ENCODE measurements around the gene SPRR2G.
A peak's percentile ranks its signal among the peaks of the same experiment; 100 is the strongest.
"Not testable (repeated sequence)": the region's sequence is repeated elsewhere in the genome, so short reads cannot be mapped to it uniquely, and the experiment has no call there.

Gene SPRR2G

DNA sequence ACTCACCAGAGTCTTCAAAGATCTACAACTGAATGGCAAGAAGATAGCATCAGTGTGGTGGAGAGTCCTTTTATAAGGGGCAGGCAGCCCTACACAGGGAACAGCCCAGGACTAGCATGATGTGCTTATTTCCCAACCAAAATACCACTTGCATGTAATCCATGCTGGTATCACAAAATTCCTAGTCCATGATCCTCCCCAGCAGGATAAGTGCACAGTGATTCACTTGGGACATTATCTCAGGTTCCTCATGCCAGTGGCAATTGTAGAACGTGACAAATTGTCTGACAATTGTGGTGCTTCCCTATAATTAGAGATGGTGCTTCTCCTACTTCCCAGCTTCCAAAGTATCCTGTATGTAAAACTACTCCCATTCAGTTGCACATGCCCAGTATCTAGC lies at the start of gene SPRR2G:
Gene SPRR2G, minus strand, starts transcription at position 45 of the 400 bp plus-strand sequence. CDS start 780 bp downstream, outside the sequence.
- no peak for DNase-seq (ENCODE audit: low spot score)

DNA sequence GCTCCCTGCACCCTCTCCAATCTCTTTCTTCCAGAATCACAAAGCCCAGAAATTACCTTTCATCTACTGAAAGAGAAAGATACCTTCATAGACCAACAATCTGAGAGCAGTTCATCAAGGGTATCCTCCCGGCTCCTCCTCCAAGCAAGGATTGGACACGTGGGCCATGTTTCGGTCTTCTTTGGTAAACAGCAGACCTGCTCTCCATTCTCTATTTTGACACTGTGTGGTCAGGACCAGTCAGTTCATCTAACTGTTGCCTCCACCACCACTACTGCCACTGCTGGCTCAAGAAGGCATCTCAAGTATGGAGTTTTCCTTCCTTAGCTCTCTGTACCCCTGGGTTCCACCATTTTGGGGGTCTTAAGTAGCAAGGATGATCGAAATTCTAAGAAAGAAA lies 44.5 kb upstream of the SPRR2G start:
- DNase-seq (ENCODE audit: low spot score): no peak

DNA sequence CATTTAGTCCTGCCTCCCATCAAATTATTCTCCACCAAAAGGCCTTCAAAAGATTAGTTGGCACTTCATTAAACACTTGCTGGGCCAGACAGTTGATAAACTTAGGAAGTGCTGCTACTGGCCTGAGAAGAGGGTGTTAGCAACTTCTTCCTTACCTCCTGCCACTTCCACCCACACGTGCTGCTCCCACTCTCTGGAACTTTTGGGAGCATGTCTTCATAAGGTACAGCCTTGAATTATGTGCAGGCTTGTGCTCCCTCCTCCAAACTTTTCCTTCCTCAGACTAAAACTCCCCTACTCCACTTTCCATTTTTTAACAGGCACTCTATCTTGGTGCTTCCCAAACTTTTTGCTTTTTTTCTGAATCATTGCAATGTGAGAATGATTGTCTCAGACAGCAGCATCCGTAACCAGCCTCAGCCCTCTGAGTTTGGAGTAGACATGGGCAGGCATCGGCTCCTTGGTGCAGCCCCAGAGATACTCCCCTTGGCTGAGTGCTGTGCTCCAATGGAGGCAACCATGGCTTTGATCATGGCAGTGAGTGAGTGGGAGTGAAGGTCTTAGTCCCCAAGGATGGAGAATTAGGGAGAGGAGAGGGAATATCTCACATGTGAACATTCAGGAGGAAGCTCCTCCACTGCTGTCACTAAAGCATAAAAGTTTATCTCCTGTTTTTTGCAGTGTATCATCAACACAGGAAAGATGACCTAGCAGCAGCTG lies 43.8 kb upstream of the SPRR2G start:
- DNase-seq (ENCODE audit: low spot score): no peak

DNA sequence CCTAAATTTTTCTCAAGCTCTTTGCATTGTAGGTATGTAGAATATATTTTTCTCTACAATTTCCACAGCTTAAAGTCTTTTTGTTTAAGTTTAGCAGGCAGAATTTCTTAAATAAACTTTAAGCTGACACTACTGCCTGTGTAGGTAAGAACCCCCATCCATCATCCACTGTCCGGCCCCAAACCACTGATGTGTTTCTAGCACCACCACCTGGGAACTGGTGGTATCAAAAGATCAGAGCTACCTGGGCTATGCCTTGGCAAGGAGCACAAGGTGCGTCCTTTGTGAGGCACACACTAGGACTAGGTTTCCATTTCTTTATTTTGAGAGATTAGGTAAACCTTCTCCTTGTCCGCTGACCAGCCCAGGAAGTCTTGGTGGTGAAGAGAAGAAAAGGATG lies 42.0 kb upstream of the SPRR2G start:
- no peak for DNase-seq (ENCODE audit: low spot score)

DNA sequence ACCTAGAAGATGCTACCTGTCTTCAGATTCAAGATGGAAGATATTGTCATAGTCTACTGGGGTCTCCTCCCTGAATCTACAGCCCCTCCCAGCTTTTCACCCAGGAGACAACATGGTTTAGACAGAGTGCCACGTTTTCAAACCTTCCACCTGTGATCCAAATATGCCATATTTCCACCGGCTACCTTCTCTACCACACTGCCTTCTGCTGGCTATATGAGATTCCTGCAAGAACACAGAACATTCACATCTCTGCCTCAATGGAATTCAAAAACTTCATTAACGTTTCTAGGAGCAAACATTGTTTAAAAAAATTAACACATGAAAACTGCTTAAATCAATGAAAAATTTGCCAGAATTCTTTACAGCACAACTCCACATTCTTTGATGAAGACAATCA lies 39.7 kb upstream of the SPRR2G start:
- no peak for DNase-seq (ENCODE audit: low spot score)

DNA sequence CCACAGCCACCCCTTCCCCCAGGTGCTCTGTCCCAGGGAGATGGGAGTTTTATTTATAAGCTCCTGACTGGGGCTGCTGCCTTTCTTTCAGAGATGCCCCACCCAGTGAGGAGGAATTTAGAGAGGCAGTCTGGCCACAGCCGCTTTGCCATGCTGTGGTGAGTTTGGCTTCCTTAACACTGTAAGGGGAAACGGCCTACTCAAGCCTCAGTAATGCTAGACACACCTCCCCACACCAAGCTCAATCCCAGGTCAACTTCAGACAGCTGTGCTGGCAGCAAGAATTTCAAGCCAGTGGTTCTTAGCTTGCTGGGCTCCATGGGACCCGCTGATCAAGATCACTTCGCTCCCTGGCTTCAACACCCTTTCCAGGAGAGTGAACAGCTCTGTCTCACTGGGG lies 37.6 kb upstream of the SPRR2G start:
- DNase-seq (ENCODE audit: low spot score): not testable (repeated sequence)

DNA sequence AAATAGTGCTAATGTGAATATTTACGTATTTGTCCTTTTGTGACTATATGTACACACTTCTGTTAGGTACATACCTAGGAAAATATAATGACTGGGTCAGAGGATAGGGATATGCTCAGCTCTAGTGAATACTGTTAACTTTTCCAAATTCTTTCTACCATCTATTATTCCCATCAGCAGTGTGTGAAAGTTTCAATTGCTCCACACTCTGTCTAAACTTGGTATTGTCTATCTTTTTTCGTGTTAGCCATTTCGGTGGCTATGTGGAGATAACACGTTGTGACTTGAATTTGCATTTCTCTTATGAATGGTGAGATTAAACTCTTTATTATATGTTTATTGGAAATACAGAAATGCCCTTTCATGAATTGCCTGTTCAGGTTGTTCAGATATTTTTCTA lies 29.9 kb upstream of the SPRR2G start:
- no peak for DNase-seq (ENCODE audit: low spot score)

DNA sequence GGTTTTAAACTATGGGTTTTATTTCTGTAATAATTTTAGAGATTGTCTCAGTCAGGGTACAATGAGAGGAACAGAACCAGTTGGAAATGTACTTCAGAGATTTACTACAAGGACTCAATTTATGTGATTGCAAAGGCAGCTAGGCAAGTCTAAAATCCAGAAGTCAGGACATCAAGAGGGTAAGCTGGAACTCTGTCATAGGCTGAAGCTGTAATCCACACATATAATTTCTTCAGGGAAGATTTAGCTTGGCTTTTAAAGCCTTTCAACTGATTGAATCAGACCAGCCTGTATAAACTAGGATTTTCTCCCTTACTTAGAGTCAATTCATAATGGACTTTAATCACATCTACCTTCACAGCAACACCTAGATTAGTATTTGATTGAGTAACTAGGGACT lies 28.2 kb upstream of the SPRR2G start:
- no peak for DNase-seq (ENCODE audit: low spot score)

DNA sequence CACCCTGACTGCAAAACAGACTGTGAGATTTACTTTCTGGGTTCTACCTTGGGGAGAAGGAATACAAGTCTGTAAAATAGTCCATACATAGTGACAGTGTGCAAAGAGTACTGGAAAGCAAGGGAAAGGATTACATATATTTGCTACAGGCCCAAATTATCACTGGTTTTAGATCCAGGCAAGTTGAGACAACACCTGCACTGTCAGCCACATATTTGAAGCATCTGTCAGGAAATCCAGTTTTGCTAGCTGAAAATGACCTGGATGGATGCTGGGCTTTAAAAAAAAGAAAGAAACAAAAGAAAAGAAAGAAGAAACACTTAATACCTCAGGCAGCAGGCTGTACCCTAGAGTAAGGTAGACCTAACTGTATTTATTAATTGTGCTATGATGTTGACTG lies 23.9 kb upstream of the SPRR2G start:
- no peak for DNase-seq (ENCODE audit: low spot score)

DNA sequence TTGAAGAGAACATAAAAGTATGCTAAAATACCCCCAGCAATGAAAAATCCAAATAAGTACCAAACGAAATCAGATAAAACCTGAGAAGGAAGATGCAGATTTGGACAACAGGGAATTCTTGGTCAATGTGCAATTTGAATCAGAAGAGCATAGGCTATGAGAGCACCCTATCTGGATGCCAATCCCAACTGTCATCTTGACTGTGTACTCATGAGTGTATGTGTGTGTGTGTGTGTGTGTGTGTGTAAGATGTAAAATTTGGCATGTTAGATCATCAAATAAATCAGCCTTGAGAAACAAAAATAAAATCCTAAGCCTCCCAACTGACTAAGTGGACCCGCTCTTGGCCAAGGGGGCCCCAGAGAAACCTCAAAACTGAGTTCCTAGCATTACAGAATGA lies 18.0 kb upstream of the SPRR2G start:
- DNase-seq (ENCODE audit: low spot score): no peak

DNA sequence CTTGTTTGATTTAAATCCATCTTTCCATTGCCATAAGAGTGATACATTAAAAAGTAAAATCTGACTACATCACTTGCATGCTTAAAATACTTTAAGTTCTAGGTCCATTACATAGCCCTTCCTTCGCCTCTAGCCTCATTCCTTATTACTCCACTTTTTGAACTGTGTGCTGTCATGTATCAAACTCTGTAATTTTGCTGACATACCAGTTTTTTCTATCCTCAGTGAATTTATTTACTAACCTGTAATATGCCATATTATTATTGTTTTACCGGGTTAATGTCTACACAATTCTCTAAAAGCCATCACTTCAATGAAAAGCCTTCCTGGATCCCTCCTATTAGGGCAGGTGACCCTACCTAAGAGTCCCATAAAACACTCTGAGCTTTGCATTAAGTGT lies 4.9 kb upstream of the SPRR2G start:
- DNase-seq (ENCODE audit: low spot score): no peak

DNA sequence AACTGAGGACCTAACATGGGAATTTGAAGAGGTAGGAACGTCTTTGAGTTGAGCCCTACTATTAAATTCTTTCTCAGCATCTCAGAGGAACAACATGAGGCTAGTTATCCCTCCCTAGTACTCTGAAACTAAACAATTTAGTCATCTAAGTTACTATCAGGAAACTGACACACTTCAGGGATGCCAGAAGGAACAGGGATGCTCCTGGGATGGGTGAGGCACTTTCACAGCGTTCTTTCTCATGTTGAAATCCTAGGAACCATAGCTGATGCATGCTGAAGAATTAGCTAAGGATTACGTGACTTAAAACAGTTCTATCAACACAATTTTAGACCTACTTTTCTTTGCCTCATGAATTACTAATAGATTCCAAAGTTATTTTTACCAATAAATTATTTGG lies 1.8 kb upstream of the SPRR2G start:
- no peak for DNase-seq (ENCODE audit: low spot score)

DNA sequence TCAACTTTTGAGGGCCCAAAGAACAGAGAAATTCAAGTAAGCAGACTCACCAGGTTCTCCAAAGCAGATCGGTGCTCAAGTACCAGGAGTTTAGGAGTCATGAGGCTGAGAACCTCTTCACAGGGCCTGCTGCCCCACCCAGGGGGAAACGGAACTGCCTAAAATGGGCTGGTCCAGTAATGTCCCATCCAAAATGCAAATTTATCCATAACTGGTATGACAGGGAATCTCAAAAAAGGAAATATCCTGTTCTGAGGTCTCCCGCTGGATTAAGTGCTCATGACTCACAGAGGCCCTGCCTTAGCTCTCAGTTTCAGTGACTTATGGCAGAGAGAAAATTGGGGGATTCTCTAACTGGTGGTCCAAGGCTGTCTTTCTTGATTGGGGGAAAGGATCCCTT lies 9.3 kb downstream of the SPRR2G start:
- DNase-seq (ENCODE audit: low spot score): no peak

DNA sequence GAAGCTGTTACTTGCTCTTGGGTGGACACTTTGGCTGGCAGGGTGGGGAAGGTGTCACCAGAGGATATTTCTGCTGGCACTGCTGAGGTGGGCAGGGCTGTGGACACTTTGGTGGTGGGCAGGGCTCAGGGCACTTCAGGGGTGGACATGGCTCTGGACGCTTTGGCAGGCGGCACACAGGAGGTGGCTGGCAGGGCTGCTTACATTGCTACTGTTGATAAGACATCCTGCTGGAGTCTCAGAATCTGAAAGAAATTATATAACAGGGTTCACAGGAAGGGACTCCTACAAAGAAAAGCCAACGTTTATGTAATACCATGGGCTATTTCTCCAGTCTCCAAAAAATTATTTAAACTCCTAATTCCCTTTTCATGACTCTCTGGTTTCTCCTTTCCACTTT lies 10.2 kb downstream of the SPRR2G start:
- DNase-seq (ENCODE audit: low spot score): no peak

DNA sequence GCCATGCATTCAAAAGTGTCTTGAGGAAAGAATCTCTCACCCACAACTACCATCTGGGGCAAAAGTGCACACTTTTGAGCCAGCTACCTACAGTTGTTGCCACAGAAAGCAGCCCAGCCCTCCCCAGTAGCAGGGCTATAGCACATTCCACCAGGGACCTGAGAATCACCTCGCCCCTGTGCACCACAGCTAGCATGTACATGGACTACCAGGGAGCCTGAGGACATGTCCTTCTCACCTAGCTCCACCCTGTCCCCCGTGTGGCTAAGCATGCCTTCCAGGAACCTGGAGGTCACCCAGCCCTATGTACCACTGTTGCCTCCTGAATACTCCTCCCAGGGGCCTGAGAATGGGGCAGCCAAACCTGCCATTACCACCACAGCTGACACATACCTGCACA lies 16.9 kb downstream of the SPRR2G start:
- no peak for DNase-seq (ENCODE audit: low spot score)

DNA sequence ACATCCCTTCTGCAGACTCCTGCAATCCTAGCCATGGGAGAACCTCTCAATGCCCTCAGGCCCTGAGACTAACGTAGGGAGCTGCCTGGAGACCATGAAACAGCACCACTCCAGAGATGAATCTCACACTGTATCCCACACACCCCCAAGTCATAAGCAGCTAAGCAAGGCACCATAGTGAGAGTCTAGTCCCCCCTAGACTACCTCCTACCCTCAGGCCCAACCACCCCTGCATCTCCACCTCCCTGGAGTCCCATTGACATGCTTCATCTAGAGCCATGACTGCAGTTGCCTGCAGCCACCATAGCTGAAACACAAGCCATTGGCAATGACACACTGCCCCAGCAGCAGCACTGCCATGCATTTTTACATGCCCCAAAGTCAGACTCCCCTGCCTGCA lies 17.4 kb downstream of the SPRR2G start:
- DNase-seq (ENCODE audit: low spot score): no peak

DNA sequence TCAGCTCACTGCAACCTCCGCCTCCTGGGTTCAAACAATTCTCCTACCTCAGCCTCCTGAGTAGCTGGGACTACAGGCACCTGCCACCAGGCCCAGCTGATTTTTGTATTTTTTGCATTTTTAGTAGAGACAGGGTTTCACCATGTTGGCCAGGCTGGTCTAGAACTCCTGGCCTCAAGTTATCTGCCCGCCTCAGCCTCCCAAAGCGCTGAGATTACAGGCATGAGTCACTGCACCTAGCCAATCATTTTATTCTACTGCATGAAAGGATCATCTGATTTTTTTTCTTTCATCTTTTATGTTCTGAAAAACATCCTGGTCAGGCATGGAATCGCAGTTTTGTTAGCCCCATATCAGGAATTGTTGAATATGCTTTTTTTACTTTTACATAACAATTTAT lies 22.0 kb downstream of the SPRR2G start:
- not testable (repeated sequence) for DNase-seq (ENCODE audit: low spot score)

DNA sequence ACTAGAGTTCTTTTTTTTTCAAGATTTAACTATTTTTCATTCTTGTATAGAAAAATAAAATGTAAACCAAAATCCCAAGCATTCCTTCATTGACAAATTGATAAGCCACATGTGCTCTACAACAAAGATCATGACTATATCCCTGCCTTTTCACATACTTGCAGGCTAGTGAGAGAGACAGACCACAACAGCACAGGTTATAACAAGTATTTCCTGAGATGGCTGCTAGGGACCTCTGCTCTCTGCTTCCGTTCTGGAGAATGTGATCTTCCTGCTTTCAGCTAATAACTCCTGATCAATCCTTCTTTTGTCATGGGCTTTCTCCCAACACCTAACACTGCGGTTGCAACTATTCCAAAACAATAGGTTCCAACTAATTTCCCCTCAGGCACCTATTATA lies 23.4 kb downstream of the SPRR2G start:
- no peak for DNase-seq (ENCODE audit: low spot score)

DNA sequence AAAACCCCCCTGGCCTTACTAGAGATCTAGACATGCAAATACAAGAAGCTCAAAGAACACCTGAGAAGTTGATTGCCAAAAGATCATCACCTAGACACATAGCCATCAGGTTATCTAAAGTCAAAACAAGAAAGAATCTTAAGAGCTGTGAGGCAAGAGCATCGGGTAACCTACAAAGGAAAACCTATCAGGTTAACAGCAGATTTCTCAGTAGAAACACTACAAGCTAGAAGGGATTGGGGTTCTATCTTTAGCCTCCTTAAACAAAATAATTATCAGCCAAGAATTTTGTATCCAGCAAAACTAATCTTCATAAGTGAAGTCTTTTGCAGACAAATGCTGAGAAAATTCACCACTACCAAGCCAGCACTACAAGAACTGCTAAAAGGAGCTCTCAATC lies 25.2 kb downstream of the SPRR2G start:
- DNase-seq (ENCODE audit: low spot score): no peak

DNA sequence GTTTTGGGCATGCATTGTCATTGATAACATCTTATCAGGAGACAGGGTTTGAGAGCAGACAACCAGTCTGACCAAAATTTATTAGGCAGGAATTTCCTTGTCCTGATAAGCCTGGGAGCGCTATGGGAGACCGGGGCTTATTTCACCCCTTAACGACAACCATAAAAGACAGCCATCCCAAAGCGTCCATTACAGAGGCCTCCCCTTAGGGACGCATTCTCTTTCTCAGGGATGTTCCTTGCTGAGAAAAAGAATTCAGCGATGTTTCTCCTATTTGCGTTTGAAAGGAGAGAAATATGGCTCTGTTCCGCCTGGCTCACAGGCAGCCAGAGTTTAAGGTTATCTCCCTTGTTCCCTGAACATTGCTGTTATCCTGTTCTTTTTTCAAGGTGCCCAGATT lies 26.9 kb downstream of the SPRR2G start:
- not testable (repeated sequence) for DNase-seq (ENCODE audit: low spot score)

DNA sequence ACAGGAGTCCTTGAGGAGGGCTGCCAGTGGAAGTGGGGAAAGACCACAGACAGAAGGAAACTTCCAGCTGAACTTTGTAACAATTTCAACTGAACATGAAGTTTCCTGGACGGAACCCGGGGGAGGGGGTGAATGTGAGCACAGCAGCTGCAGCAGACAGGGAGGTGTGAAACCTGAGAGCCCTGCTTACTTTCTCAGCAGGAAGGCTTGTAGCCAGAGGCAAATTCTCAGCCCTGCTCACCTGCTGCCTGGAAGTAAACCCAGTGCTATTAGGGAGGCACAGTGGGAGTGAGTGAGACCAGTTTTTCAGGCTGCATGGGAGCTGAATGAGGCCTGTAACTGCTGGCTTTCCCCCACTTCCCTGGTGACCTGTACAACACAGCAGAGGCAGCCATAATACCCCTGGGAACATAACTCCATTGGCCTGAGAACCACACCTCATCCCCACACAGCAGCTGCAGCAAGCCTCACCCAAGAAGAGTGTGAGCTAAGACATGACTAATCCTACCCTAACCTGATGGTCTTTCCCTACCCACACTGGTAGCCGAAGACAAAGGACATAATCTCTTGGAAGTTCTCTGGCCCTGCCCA lies 27.8 kb downstream of the SPRR2G start:
- DNase-seq (ENCODE audit: low spot score): peak; percentile 2

DNA sequence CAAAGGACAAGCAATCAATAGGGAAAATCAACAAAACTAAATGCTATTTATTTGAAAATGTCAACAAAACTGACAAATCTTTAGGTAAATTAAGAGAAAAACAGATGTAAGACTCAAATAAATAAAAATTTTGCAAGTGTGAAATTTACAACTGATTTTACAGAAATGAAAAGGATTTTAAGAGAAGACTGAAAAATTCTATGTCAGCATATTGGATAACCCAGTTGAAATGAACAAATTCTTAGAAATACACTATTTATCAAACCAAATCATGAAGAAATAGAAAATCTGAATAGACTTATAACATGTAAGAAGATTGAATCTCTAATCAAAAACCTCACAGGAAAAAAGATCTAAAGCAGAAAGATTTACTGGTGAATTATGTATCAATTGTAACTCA lies 29.7 kb downstream of the SPRR2G start:
- DNase-seq (ENCODE audit: low spot score): no peak

DNA sequence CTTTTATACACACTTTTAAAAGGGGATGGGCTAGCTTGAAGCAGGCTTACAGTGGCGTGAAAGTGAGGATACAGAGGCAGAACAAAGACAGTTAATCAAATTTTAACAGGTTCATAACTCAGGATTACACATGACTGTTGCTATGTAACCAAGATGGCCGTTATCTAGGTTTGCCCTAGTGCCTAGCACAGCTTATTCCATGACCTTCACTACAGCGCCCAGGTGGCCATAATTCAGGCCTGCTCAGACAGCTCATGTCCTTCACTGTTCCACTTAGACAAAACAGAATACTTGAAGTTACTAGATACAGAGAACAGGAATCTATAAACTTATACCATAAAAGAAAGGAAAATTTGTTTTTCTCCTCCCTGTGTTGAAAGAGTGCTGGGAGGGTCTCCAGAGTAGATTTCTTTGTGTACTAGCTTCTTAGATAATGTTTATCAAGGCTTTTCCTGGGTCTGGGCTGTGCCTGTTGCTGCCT lies 31.2 kb downstream of the SPRR2G start:
- DNase-seq (ENCODE audit: low spot score): no peak

DNA sequence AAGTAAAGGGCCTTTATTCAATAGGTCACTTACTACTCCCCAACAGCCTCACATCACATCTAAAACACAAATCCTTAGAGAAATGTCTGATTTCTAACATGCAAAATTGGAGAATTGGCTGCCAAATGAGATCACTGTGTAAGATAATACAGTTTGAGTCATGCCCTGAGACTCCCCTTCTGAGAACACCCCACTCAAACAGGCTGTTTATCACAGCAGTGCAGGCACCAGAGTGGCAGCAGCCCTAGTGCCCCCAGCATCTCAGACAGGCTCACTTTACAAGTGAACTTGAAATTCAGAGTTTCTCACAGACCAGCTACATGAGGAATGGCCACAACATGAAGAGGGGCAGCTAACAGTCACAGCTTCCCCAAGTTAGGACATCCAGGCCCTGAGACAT lies 35.4 kb downstream of the SPRR2G start:
- not testable (repeated sequence) for DNase-seq (ENCODE audit: low spot score)
